Activated CD4-positive, CD25-positive, alpha-beta regulatory T cell treated with anti-CD3 and anti-CD28 coated beads, Interleukin-2, amount 50 U/mL, for 72 hours (primary cell): ENCODE measurements around the gene KCNK2.

Experiments used
- DNase-seq: peaks from one replicate; pipeline ENCODE4 v3.0.0; 2021

KCNK2 gene, protein sequence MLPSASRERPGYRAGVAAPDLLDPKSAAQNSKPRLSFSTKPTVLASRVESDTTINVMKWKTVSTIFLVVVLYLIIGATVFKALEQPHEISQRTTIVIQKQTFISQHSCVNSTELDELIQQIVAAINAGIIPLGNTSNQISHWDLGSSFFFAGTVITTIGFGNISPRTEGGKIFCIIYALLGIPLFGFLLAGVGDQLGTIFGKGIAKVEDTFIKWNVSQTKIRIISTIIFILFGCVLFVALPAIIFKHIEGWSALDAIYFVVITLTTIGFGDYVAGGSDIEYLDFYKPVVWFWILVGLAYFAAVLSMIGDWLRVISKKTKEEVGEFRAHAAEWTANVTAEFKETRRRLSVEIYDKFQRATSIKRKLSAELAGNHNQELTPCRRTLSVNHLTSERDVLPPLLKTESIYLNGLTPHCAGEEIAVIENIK

DNA sequence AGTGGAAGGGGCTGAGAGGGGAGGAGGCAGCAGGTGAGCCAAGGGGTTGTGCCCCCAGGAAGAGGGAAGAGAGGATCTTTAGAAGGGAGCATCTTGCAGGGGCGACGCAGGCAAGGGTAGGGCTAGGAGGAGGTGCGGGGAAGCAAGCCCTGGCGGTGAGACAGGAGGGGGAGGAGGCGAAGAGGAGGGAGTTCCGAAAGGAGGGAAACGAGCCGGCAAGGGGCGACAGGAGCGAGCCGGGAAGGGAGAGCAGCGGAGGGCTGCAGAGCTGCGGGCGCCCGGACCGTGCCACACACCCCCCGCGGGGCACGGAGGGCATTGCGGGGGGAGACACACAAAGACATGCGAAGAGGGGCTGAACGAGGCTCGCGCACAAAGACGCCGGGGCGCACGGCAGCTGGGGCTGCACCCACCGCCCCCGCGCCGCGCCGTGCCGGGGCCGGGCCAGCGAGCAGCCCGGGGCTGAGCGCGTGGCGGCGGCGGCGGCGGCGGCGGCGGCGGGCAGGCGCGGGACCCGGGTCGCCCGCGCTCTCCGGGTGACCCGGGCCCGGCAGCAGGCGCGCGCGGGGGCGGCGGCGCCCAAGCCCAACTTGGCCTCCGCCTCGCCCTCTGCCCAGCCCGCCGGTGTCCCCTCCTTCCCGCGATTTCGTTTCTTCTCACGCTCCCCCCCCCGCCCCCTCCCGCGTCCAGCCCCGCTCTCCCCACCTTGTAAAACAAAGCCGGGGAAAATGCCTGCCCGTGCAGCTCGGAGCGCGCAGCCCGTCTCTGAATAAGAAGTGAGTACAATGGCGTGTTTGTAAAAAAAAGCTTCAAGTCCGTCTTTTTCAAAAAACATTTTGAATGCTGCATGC, at the start of gene KCNK2:
Gene KCNK2, plus strand, starts transcription at position 206 of the 851 bp plus-strand sequence. CDS start 649 bp downstream, outside the sequence.
- DNase-seq = no peak

DNA sequence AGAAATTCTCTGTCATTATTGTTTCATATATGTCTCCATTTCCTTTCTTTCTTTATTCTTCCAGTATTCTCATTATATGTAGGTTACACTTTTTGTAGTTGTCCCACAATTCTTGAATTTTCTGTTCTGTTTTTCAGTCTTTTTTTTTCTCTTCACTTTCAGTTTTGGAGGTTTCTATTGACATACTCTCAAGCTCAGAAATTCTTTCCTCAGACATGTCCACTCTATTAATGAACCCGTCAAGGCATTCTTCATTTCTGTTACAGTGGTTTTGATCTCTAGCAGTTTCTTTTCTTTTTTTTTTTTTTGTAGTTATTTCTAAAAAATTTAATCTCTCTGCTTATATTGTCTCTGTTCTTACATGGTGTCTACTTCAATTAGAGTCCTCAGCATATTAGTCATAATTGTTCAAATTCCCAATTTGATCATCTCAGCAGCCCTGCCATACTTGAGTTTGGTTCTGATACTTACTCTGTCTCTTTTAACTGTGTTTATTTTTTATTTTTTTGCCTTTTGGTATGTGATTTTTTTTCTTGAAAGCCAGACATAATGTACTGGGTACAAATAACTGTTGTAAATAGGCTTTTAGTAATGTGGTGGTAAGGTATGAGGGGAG, 49.5 kb upstream of the KCNK2 start:
- no peak for DNase-seq

DNA sequence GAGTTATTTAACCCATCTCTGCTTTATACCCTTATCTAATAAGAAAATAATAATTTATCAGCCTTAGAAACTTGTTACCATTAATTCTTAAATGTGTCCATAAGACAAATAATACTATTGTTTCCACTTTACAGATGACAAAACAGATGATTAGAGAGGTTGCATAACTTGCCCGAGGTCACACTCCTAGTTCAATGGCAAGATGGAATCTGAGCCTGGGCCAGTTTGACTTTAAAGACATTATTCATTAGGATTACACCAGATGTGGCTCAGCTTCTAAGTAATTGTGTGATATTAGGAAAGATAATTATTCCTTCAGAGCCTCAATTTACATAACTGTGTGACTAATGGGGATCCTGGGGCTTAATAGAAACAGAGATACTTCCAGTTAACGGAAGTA, 42.3 kb upstream of the KCNK2 start:
- no peak for DNase-seq

DNA sequence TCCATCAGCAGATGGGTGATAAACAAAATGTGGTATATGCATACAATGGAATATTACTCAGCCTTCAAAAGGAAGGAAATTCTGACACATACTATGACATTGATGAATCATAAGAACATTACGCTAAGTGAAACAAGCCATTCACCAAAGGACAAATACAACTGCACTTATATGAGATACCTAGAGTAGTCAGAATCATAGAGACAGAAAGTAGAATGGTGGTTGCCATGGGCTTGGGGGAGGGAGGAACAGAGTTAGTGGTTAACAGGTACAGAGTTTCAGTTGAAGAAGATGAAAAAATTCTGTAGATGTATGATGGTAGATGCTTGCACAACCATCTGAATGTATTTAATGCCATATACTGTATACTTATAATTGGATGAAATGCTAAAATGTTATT, 39.1 kb upstream of the KCNK2 start:
- DNase-seq = no peak

DNA sequence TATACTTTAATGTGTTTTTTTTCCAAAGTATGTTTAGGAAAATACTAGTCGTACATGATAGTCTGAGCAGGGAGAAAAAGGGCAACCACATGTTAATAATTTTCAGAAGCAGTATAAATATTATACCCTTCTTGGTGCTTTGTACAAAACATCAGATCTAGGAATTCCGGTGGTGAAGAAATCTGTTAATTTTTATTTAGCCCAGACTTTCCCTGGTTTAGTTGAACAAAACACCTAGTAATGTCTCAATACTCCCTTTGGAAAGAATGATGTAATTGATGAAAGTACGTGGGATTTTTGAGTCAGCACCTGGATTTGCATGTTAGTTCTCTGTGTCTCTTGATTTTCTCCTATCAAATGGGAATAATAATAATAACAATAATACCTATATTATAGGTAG, 38.4 kb upstream of the KCNK2 start:
- no peak for DNase-seq

DNA sequence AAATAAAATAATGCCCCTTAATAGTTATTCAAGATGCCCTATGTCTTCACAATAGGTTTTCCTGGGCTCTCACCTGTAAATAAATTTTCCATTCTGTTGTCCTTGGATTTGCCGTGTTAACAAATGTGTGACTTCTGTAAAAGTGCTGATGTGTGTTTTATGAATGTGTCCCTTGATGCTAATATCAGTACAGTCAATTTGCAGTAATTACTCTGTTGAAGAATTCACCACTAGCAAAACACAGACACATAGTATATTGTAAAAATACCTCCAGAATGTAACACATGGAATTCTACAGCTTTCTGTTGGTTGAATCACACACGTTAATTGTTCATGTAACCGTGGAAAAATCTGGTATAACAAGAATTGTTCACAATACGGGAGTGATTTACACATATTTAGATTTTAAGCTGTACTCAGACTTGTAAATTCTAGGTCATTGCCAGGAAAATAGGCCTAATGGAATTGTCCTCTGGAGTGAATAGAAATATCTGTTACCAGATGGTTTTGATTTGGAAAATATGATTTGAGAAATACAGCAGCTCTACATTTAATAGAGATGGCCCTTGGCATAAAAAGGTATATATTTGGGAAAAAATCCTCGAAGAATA, 36.7 kb upstream of the KCNK2 start:
- DNase-seq = no peak

DNA sequence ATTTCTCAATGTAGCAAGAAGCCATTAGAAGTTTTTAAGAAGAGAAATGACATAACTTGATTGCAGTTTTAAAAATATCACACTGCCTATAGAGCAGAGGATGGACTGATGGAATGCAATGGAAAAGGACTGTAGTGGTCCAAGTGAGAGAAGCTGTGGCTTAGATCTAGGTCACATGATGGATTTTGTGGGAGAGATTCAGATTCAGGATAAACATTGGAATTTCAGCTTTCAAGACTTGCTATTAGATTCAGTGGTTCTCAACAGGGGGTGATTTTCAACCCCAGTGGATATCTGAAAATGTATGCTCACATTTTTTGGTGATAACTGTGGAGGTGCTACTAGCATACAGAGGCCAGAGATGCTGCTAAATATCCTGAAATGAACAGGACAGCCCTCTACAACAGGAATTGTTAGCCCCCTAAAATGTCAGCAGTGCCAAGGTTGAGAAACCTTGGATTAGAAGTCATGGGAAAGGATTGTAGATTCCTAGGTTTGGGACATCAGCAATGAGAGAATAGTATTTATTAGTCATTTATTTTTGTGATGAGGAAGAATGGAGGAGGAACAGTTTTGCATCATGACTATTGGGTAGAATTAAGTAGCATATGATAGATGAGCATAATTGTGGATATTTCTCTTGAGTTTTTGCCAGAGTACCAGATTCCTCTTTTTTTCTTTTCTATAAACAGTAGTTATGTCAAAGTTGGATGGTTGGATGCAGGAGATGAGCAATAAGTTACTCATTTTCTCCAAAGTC, 30.1 kb upstream of the KCNK2 start:
- DNase-seq = no peak

DNA sequence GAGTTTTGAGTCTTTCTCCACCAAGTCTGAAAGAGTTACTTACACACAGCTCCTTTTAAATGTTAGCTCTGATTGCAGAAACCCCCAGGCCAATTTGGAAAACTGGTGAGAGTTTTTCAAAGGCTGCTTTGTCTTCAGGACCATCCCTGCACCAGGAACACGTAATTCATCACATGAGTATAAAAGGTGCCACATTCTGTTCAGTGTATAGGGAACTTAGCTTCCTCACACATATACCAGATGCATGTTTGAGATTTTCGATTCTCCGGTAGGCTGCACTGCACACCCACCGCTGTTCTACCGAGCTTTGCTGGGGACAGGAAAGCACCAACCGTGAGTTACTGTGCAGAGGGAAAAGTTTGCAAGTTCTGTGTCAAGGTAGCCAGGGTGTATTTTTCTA, 28.3 kb upstream of the KCNK2 start:
- no peak for DNase-seq

DNA sequence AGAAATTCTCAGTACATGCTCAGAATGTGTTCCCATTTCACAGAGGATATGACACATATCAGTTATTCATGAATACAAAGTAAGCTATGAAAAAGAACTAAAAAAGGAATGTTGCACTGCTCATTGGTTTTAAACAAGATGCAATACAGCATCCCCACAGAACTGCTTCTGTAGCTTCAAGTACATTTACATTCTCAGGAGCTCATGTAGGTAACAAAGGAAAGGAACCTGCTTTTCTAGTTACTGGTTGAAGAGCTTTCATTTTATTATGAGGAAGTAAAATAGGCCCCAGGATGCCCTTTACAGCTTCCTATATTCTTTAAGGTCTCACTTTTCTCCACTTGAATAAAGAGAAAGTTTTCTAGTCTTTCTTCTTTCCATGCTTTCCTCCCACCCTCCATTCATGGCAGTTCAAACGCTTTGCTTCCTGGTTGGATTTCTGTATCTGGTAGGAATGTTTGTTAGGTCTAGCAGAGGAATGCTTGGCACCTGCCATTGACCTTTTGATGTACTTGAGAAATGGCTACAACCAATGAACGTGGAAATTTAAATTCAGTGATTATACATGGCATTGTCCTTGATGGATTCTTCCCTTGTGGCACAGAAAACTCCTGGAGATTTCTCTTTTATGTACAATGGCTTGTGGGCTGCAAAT, 27.1 kb upstream of the KCNK2 start:
- DNase-seq = no peak

DNA sequence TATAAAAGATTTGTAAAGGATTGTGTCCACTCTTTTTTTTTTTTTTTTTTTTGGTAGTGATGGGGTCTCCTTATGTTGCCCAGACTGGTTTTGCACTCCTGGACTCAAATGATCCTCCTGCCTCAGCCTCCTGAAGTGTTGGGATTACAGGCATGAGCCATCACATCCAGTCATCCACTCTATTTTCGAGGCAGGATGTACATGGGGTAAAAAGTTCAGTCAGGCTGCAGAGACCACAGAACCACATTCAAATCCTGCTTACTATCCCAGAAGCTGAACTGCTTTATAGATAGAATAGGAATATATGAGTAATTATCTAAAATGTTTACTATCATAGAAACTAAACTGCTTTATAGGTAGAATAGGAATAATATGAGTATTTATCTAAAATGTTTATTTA, 26.0 kb upstream of the KCNK2 start:
- no peak for DNase-seq

DNA sequence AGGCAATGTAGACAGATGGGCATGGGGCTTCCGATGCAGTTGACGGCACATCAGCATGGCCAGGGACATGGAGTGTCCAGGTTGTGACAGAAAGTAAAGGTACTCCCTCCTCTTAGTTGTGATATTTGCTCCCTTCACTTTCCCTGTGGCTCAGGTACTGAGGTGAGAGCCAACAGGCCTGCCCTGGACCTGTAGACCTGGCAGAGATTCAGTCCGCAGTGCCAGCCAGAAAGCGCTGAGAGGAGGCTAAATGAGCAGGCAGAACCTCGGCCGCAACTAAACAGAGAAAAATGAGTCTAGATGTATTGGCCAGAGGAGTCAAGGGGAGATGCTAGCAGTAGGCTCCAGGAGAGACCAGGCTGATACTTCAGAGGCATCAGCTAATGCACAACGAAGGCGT, 22.6 kb upstream of the KCNK2 start:
- no peak for DNase-seq

DNA sequence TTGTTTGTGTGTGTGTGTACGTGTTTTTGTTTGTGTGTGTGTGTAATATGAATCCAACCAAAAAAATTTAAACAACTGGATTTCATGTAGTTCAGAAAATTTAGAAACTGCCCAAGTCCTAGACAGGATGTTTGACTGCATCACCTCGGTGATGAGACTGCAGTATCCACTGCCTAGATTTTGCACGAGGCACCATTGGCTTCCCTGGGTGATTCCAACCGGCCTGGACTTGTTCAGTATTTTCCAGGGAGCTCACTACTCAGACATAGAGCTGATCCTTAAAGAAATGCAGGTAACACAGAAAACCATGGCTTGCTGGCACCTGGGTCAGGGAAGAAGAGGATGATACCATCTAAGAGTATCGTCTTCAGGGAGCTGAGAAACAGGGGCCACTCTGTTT, 18.2 kb upstream of the KCNK2 start:
- DNase-seq = no peak

DNA sequence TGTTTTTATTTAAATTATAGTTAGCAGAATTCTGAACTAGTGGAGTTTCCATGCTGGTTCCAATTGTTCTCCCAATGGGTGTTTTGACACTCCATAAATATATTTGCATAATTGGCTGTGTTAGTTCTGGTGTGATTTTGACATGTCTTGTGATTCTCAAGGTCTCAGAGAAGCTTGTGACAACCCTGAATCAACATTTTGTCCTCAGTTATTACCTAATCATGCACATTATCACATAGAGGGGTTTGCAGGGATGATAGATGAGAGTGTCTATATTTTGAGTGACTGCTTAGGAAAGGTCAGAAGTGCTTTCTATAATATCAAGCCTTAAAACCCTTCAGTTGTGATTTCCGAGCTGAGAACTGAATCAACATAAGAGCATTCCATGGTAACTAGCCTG, 11.5 kb upstream of the KCNK2 start:
- DNase-seq = no peak

DNA sequence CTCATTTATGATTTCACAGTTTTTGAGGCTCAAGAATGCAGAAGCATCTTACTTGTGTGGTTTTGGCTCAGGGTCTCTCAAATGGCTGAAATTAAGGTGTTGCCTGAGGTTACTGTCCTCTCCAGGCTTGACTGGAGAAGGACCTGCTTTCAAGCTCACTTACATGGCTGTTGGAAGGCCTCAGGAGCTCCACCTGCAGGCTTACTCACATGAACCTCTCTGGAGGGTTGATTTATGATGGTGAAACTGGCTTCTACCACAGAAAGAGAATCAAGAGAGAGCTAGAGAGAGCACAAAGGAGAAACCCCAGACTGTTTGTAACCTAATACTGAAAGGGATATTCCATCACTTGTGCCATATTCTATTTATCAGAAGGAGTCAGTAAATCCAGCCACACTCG, 6.2 kb upstream of the KCNK2 start:
- no peak for DNase-seq

DNA sequence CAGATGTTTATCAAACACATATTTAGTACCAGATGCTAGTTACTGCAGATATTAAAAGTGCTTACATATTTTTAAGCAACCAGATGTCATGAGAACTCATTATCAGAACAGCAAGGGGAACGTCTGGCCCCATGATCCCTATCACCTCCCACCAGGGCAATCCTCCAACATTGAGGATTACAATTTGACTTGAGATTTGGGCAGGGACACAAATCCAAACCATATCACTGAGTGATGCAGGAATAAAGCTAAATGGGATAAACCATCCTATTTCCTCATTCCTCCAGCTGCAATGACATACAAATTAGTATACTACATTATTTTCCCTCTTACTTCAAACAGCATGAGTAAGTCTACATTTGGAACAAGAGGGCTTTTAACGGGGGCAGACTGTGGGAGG, 3.1 kb upstream of the KCNK2 start:
- DNase-seq = no peak

DNA sequence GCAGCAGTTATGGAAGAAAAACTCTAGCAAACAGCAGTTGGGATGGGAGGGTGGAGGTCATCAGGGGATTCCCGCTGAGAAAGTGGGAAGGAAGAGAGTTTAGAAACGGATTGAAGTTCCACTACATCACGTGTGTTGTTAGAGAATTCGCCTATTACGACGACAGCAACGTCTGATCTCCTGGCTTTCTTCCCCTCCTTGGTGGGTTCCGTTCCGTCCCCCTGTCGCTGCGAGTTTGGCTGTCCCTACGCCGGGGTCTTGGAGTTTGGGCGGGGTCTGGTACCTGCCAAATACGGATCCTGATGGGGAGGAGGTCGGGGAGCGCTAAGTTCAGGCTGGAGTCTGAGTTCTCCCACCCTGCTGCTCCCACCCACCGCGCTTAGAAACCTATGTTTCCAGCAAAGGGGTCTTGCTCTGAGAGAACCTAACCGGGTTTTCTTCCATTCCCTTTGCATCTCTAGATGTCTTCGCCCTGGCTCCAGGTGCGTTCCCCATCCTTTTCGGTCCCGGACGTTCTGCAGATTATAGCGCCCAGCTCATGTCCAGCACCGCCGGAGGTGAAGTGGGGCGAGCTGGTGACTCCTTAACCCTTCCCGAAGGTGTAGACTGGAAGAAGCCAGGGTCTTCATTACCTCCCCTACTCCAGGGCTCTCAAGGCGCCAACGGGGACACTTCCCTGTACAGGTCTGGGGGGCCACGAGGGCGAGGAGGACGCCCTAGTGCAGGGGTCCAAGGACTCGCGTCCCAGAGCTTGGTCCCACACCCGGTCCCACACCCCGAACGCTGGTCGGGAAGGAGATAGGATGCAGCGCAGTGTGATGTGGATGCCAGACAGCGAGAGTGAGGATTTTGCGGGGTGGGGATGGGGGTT, 641 bp upstream of the KCNK2 start:
- DNase-seq = no peak

DNA sequence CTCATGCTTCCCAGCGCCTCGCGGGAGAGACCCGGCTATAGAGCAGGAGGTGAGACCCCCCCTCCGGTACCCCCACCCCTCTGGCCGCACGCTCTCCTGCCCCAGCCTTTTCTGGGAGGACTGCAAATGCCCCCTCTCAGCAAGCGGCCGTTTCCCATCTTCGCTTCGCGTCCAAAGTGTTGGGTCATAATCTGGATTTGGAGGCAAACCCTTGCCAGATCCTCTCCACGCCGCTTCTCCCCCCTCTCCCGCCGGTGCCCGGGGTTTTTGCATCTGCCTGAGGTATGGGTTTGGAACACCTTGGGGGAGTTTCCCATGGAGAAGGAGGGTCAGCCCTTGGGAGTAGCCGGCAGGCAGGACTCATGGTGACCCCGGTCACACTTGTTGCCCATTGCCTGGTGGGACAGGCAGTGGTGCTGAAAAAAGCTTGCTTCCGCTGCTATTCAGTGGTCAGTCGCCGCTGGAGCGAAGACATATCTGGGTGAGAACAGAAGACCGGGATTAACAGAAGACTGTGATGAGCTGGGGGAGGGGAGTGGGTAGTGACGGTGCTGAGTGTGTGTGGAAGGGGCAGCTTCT, 935 bp downstream of the KCNK2 start:
- DNase-seq = no peak

DNA sequence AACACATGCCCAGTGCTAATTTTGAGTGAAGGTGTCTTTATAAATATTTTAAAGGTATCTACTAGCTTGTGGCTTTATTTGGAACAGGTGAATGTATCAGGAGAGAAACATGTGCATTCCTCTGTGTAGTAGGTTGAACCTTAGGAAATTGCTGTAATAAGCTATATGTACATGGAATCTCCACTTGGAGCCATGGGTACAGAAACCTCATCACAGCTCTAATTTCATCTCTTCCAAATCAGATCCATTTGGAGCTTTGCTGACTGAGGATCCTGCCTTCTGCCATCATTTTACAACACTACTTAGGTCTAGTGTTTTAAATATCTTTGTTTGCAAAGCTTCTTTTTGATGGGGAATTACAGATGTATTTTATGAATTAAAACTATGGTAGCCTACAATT, 2.1 kb downstream of the KCNK2 start:
- no peak for DNase-seq

DNA sequence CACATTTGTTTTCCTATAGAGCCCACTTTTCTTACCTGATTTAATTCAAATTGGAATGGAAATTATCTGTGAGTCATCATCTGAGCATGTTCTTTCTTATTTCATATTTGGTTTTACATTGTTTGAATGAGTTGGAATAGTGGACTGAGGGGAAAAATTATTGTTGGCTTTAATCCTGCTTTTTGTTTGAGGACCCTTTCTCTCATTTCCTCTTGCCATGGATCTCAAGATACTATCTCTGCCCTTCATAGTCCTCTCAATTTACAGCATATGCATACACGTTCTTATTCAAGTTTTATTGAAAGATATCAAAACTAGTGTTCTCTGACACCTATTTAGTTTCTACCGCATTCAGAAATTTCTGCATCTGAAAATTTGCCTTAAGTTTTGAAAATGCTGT, 5.1 kb downstream of the KCNK2 start:
- no peak for DNase-seq

DNA sequence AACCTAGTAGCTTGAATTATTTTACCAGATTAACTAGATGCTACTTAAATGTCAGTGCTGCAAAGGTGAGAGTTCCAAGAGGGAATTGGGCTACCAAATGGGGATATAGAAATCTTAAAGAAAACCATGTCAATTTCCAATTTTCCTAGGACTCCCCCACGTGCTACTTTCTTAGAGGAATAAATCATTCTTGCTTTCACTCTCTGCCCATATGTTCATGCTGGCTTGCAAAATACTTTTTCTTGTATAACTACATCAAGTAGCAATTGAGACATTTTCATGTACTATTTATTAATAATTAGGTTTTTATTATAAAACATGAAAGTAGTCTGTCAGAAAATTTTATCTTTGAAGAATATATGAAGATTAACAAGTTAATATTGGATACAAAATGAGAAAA, 11.8 kb downstream of the KCNK2 start:
- DNase-seq = no peak

DNA sequence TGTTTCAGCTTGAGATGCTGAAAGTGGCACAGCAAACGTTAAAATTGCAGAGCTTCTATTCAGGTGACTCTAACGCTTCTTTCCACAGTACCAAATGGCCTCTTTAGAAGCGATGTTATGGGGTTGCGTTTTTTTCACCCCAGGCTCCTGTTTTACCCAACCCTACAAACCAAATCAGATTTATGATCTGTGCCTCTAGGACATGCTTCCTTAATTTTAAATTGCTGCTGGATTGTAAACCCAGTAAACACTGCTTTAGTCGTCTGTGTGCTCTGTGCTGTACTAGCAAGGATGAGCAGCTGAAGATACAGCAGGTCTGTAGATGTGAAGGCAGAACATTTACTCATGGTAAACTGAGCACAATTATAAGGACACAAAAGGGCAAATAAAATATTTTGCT, 13.0 kb downstream of the KCNK2 start:
- no peak for DNase-seq
